Adrenal gland (tissue), 5 donors: ENCODE results near the gene TM4SF4.

Experiments used
- POLR2A ChIP-seq, 2 donors: fragments of 450-650 bp; IDR thresholded peaks; one replicate each; pipeline ENCODE4 v1.6.1; 2017; ENCODE audit warnings: antibody characterized with exemption in 2 of 2, mild to moderate bottlenecking in 2 of 2, moderate library complexity in 1 of 2
- TF ChIP-seq, protein P1 (sequence below), 6 experiments: fragments of 450-650 bp in 4 of 6; fragments of 200-600 bp in 2 of 6; sonication (generic) in 1 of 6; IDR thresholded peaks; 1 replicate in 5 of 6; 2 replicates in 1 of 6; pipeline versions ENCODE4 v1.5.1 to v1.8.0; 2016 to 2021; ENCODE audit warnings: antibody characterized with exemption in 6 of 6, mild to moderate bottlenecking in 2 of 6, moderate library complexity in 1 of 6
- donor health status: DM: no; HTN: no; CAD: no.

GRCh38 chr3:149459491-149460059 lies 14.9 kb upstream of the TM4SF4 start:
- TF ChIP-seq, protein P1, sequence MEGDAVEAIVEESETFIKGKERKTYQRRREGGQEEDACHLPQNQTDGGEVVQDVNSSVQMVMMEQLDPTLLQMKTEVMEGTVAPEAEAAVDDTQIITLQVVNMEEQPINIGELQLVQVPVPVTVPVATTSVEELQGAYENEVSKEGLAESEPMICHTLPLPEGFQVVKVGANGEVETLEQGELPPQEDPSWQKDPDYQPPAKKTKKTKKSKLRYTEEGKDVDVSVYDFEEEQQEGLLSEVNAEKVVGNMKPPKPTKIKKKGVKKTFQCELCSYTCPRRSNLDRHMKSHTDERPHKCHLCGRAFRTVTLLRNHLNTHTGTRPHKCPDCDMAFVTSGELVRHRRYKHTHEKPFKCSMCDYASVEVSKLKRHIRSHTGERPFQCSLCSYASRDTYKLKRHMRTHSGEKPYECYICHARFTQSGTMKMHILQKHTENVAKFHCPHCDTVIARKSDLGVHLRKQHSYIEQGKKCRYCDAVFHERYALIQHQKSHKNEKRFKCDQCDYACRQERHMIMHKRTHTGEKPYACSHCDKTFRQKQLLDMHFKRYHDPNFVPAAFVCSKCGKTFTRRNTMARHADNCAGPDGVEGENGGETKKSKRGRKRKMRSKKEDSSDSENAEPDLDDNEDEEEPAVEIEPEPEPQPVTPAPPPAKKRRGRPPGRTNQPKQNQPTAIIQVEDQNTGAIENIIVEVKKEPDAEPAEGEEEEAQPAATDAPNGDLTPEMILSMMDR (IDR thresholded peaks at IDR 0.05): no peak
- no peak for TF ChIP-seq POLR2A (IDR thresholded peaks at IDR 0.05)
